GM21526 (cell line): ENCODE data around the gene MSX2.

Source experiments
- ATAC-seq: cut with Tn5 transposase; IDR thresholded peaks from one replicate; pipeline ENCODE4 v1.9.1; 2021; ENCODE audit warnings: moderate library complexity; ENCODE audit not compliant: unreplicated experiment, low FRiP score

The MSX2 gene

GRCh38 chr5:174765540-174765939 is 41.2 kb downstream of the MSX2 start:
- no peak for ATAC-seq

DNA sequence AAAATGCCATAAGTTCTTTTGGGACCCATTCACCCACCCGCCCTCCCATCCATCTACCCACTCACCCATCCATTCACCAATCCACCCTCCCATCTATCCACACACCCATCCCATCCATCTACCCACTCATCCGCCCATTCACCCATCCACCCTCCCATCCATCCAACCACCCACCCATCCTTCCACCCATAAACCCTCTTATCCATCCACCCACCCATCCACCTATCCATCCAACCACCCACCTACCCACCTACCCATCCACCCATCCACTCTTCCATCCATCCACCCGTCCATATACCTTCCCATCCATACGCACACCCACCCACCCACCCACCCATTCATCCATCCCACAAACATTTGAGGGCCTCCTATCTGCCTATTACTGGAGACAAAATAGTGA is 43.3 kb downstream of the MSX2 start:
- ATAC-seq = no peak

DNA sequence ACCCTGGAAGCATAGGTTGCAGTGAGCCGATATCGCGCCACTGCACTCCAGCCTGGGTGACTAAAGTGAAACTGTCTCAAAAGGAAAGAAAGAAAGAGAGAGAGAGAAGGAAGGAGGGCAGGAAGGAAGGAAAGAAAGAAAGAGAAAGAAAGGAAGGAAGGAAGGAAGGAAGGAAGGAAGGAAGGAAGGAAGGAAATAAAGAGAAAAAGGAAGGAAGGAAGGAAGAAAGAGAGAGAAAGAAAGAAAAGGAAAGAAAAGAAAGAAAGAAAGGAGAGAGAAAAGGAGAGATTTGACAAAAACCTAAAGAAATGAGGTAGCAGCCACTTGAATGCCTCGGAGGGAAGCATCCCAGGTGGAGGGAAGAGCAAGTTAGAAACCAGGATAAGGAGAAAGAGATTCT is 44.6 kb downstream of the MSX2 start:
- ATAC-seq = no peak

DNA sequence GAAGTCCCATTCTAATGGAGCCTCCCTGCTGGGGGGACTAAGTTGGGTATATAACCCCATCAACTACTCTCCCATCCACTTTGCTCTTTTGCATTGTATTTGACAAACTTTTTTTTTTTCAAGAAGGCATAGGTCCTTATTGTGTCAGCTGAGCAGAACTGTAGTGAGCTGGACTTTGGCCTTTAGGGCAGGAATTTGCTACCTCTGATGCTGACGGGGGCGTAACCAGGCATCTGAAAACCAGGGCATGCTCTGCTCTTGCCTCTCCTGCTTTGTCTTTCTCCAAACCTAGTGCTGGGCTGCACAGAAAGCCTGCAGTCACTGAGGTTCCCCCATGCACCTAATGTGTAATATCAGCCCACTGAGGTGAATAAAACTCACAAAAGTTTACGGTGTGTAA is 49.0 kb downstream of the MSX2 start:
- ATAC-seq = no peak

GRCh38 chr5:174775081-174775480 is 50.7 kb downstream of the MSX2 start:
- ATAC-seq = no peak

GRCh38 chr5:174777111-174777510 is 52.7 kb downstream of the MSX2 start:
- ATAC-seq = no peak

- ATAC-seq = no peak
These were observed 53.2 kb downstream of the MSX2 start for GRCh38 chr5:174777583-174777982.
